IMR-90 (cell line): ENCODE results near the gene SESN3.
"Not testable (repeated sequence)": the region's sequence is repeated elsewhere in the genome, so short reads cannot be mapped to it uniquely, and the experiment has no call there.

Source experiments
- BHLHE40 ChIP-seq: fragments of 150-350 bp; IDR thresholded peaks from 2 replicates; pipeline ENCODE4 v1.6.1; 2016; ENCODE audit warnings: mild to moderate bottlenecking, low read depth, low read length
- CEBPB ChIP-seq: IDR thresholded peaks from 2 replicates; pipeline ENCODE4 v1.6.1; 2012; ENCODE audit warnings: low read depth, low read length, improper control_type of control experiment
- CHD1 ChIP-seq: IDR thresholded peaks from 2 replicates; pipeline ENCODE4 v1.6.1; 2012; ENCODE audit warnings: low read depth, low read length, improper control_type of control experiment
- CTCF ChIP-seq: conservative IDR thresholded peaks from 2 replicates; pipeline ENCODE4 v1.5.1; 2012; ENCODE audit warnings: mild to moderate bottlenecking, low read depth, low read length, improper control_type of control experiment
- MAFK ChIP-seq: IDR thresholded peaks from 2 replicates; pipeline ENCODE4 v1.6.1; 2012; ENCODE audit warnings: low read depth, low read length, improper control_type of control experiment
- MXI1 ChIP-seq: IDR thresholded peaks from 2 replicates; pipeline ENCODE4 v1.6.1; 2012; ENCODE audit warnings: low read depth, mild to moderate bottlenecking, low read length, moderate library complexity, borderline replicate concordance
- NFE2L2 ChIP-seq: fragments of 150-350 bp; IDR thresholded peaks from 2 replicates; pipeline ENCODE4 v1.6.1; 2016; ENCODE audit warnings: low read depth, mild to moderate bottlenecking, low read length
- POLR2A ChIP-seq: IDR thresholded peaks from 2 replicates; pipeline ENCODE4 v1.6.1; 2012; ENCODE audit warnings: mild to moderate bottlenecking, low read depth, low read length
- RAD21 ChIP-seq: IDR thresholded peaks from 2 replicates; pipeline ENCODE4 v1.6.1; 2012; ENCODE audit warnings: low read length, improper control_type of control experiment
- RCOR1 ChIP-seq: IDR thresholded peaks from 2 replicates; pipeline ENCODE4 v1.6.1; 2012; ENCODE audit warnings: mild to moderate bottlenecking, low read length, improper control_type of control experiment; ENCODE audit not compliant: insufficient replicate concordance
- RFX5 ChIP-seq: IDR thresholded peaks from 2 replicates; pipeline ENCODE4 v1.8.0; 2012; ENCODE audit warnings: low read depth, mild to moderate bottlenecking, low read length, moderate library complexity
- SMC3 ChIP-seq: fragments of 150-350 bp; IDR thresholded peaks from 2 replicates; pipeline ENCODE4 v1.6.1; 2016; ENCODE audit warnings: low read depth, mild to moderate bottlenecking, antibody characterized with exemption, low read length, moderate library complexity
- USF2 ChIP-seq: fragments of 150-350 bp; IDR thresholded peaks from 2 replicates; pipeline ENCODE4 v1.6.1; 2017; ENCODE audit warnings: mild to moderate bottlenecking, antibody characterized with exemption, low read length, low read depth

GRCh38 chr11:95251896-95252295, 20.9 kb upstream of the SESN3 start:
- not testable (repeated sequence) for TF ChIP-seq POLR2A, MXI1, CTCF, RAD21, RFX5, MAFK, RCOR1, CHD1, BHLHE40, CEBPB, NFE2L2, SMC3, USF2
